Endometrium (tissue), 2 donors: ENCODE data around the gene TMPRSS12.
"Not testable (repeated sequence)": the region's sequence is repeated elsewhere in the genome, so short reads cannot be mapped to it uniquely, and the experiment has no call there.

Experiments
- FAIRE-seq: peaks from 2 replicates; lab custom pipeline; 2012; peaks lifted over from hg19 to GRCh38; lab: Jason Lieb, UNC
- donor health status: control.
- donor health status: control.

Gene TMPRSS12, protein sequence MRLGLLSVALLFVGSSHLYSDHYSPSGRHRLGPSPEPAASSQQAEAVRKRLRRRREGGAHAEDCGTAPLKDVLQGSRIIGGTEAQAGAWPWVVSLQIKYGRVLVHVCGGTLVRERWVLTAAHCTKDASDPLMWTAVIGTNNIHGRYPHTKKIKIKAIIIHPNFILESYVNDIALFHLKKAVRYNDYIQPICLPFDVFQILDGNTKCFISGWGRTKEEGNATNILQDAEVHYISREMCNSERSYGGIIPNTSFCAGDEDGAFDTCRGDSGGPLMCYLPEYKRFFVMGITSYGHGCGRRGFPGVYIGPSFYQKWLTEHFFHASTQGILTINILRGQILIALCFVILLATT

DNA sequence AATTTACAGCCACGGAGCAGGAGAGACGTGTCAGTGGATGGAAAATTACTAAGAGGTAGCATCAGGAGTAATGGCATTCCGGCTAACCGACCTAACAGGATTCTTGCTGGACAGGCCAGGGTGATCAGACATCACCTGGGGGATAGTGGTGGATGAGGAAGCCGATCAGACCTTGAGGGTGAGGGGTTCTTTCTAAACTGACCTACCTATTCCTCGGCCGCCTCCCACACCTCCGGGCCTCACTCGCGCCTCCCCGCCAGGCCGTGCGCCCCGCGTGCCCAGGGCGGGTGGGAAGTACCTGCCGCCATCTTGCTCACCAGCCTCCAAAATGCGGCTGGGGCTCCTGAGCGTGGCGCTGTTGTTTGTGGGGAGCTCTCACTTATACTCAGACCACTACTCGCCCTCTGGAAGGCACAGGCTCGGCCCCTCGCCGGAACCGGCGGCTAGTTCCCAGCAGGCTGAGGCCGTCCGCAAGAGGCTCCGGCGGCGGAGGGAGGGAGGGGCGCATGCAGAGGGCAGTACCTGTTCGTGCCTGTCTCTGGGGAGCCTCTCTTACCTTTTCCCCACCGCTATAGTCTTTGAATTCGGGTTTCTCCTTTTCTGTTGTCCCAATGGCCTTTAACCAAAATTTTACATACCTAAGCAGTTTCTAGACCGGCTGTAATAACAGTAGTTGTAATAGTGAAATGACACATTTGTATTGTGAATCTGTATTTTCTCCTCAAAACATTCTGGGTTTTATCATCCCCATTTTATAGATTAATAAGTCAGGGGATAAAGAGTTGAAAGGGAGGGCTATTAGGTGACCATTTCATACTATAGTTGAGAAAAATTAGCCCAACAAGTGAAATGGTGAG, at the start of gene TMPRSS12:
TMPRSS12 (plus strand) TSS at position 290 of the 857 bp plus-strand sequence; CDS start at position 329, 39 bp downstream.
- FAIRE-seq = no peak

DNA sequence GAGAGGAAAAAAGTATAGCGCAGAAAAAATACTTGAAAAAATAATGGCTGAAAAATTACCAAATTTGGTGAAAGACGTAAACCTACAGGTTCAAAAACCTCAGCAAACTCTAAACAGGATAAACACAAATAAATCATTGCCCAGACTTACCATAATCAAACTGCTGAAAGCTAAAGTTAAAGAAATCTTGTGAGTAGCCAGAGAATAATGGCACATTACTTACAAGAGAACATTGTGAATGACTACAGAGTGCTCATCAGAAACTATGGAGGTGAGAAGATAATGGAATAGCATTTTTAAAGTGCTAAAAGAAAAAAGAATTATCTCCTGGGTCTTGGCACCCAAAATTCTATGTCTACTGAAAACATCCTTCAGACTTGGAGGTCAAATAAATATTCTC, 42.8 kb upstream of the TMPRSS12 start:
- no peak for FAIRE-seq

DNA sequence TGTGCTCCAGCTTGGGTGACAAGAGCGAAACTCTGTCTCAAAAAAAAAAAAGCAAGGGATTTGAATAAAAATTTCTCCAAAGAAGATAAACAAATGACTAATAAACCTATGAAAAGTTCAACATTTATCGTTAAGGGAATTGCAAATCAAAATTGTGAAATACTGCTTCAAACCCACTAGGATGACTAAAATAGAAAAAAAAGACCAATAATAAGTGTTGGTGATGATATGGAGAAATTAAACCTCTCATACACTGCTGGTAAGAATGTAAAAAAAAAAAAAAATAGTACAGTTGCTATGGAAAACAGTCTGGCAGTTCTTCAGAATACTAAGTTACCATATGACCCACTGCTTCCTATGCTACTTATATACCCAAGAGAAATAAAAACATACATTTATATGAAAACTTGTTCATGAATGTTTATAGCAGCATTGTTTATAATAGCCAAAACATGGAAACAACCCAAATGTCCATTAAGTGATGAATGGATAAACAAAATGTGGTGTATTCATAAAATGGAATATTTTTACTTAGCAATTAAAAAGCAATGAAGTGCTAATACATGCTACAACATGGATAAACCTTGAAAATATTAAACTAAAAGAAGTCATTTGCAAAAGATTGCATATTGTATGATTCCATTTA, 39.4 kb upstream of the TMPRSS12 start:
- FAIRE-seq = no peak

DNA sequence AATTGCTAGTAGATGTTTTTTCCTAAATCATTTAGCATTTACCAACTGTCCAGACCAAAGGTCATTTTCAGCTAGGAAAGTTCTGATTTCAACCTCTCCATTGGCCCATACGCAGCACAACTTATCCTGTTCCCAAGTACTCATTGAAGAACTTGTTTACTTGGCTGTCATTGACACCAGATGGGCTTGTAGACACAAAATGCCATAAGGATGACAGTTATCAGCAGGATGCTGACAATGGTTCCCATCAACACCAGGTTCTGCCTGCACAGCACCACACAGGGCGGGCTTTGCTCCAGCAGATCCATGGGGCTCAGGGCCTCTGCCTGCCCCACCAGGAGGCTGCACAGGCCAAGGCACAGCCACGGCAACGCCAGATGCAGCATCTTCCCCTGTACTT, 36.5 kb upstream of the TMPRSS12 start:
- no peak for FAIRE-seq

DNA sequence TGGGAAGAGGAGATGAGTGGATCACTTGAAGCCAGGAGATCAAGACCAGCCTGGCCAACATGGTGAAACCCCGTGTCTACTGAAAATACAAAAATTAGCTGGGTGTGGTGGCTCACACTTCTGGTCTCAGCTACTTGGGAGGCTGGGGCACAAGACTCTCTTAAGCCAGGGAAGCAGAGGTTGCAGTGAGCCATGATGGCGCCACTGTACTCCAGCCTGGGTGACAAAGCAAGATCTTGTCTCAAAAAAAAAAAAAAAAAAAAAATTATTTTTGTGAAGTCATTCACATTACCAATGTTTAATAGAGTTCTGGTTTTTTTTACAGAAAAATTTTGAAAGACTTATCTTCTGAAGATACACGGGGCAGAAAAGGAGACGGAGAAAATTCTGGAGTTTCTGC, 33.6 kb upstream of the TMPRSS12 start:
- FAIRE-seq = not testable (repeated sequence)

DNA sequence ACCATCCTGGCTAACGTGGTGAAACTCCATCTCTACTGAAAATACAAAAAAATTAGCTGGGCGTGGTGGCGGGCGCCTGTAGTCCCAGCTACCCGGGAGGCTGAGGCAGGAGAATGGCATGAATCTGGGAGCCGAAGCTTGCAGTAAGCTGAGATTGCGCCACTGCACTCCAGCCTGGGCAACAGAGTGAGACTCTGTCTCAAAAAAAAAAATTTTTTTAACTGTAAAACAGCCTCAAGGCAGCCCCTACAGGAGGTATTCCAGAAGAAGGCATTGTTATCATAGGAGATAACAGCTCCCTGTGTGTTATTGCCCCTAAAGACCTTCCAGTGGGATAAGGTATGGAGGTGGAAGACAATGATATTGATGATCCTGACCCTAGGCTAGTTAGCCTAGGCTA, 27.8 kb upstream of the TMPRSS12 start:
- FAIRE-seq = not testable (repeated sequence)

DNA sequence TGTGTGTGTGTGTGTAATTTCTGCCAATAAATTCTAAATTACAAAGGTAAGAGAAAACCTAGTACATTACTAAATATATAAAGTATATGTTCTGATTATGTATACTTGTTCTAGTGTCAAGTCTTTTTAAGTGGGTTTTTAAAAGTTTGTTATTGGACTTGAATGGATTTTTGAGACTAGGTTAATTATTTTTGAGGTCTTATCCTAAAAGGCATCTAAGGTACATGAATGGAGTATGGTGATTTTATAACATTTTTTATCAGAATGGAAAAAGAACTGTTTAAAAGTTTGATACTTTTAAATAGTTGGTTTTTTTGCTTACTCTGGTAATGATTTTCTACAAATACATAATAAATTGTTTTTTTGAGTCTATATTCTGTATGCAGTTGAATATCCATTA, 22.5 kb upstream of the TMPRSS12 start:
- no peak for FAIRE-seq

DNA sequence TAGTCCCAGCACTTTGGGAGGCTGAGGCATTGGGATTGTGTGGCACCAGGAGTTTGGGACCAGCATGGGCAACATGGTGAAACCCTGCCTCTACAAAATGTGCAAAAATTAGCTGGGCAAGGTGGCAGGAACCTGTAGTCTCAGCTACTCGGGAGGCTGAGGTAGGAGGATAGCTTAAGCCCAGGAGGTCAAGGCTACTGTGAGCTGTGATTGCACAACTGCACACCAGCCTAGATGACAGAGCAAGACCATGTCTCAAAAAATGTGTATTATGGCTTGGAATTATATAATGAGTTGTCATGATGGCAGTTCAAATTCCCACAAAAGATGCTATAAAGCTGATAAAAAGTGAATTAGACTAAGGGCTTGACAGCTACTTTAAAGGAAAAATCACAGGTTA, 20.6 kb upstream of the TMPRSS12 start:
- FAIRE-seq = no peak

DNA sequence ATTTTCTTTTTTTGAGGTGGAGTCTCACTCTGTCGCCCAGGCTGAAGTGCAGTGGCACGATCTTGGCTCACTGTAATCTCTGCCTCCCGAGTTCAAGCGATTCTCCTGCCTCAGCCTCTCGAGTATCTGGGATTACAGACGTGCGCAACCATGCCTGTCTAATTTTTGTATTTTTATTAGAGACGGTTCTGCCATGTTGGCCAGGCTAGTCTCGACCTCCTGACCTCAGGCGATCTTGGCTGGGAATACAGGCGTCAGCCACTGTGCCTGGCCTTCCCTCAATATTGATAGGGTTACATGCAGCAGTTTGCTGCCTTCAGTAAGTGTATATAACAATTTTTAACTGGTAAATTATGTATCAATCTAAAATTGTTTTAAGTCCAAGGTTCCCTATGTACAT, 19.0 kb upstream of the TMPRSS12 start:
- FAIRE-seq = not testable (repeated sequence)

DNA sequence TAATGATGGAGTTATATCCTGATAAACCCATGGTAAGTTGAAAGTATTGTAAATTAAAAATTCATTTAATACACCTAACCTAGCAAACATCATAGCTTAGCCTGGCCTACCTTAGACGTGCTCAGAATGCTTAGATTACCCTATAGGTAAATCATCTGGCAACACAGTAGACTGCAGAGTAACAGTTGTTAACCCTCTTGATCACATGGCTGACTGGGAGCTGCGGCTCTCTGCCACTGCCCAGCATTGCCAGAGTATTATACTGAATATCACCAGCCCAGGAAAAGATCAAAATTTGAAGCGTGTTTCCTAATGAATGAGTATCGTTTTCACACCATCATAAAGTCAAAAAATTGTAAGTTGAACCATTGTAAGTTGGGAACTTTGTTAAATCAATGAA, 17.8 kb upstream of the TMPRSS12 start:
- FAIRE-seq = no peak

DNA sequence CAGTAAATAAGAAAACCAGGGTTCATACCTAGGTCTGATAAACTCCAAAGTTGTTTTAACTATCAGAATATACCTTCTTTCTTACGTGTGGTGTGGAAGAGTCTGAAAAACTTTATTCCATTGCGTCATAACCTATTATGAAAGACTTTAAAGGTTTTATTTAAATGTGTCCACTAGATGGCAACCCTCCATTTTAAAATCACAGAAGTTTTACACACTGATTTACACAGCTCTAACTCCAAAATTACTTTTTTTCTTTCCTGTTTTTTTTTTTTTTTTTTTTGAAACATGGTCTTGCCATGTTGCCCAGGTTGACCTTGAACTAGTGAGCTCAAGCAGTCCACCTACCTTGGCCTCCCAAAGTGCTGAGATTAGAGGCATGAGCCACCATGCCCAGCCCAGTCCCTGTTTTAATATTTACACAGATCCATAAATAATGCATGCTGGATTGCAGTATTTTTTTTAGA, 17.3 kb upstream of the TMPRSS12 start:
- FAIRE-seq = peak; percentile 95

DNA sequence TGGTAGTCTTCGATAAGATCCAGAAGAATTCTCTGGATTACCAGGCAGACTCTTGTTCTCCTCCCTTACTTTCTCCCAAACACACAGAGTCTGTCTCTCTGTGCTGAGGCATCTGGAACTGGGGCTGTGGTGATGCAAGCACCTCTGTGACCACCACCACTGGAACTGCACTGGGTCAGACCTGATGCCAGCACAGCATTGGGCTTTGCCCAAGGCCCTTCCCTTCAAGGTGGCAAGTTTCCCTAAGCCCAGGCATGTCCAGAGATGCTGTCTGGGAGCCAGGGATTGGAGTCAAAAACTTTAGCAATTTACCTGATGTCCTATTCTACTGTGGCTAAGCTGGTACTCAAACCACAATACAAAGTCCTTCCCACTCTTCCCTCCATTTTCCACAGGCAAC, 14.6 kb upstream of the TMPRSS12 start:
- no peak for FAIRE-seq

DNA sequence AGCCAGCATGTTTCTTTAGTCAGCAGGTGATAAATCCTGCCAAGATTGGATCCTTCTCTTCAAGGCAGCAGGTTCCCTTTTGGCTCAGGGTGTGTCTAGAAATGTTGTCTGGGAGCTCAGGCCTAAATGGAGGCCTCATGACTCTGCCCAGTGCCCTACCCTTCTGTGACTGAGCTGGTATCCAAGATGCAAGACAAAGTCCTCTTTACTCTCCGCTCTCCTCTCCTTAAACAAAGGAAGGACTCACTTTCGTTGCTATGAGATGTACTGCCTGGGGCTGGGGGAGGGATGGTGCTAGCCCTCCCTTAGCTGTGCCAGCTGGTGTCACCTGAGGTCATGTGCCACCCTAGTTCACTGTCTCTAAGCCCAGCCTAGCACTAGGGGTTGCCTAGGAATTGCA, 13.8 kb upstream of the TMPRSS12 start:
- FAIRE-seq = no peak

DNA sequence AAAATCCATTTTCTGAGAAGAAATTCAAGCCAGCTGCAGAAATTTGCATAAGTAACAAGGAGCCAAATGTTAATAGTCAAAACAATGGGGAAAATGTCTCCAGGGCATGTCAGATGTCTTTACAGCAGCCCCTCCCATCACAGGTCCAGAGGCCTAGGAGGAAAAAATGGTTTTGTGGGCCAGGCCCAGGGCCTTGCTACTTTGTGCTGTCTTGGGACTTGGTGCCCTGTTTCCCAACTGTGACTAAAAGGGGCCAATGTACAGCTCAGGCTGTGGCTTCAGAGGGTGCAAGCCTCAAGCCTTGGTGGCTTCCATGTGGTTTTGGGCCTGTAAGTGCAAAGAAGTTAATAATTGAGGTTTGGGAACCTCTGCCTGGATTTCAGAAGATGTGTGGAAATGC, 8.9 kb upstream of the TMPRSS12 start:
- not testable (repeated sequence) for FAIRE-seq

DNA sequence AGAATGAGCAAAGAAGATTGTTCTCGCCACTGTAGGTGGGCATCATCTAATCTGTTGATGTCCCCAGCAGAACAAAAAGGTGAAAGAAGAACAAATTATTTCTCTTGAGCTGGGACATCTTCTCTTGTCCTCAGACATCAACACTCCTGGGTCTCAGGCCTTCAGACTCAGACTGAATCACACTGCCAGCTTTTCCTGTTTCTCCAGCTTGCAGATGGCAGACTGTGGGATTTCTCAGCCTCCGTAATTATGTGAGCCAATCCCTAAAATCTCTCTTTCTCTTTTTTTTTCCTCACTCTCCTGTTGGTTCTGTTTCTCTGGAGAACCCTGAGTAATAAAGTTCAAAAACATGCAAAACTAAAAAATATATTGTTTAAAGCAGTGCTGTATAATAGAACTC, 3.7 kb upstream of the TMPRSS12 start:
- no peak for FAIRE-seq

DNA sequence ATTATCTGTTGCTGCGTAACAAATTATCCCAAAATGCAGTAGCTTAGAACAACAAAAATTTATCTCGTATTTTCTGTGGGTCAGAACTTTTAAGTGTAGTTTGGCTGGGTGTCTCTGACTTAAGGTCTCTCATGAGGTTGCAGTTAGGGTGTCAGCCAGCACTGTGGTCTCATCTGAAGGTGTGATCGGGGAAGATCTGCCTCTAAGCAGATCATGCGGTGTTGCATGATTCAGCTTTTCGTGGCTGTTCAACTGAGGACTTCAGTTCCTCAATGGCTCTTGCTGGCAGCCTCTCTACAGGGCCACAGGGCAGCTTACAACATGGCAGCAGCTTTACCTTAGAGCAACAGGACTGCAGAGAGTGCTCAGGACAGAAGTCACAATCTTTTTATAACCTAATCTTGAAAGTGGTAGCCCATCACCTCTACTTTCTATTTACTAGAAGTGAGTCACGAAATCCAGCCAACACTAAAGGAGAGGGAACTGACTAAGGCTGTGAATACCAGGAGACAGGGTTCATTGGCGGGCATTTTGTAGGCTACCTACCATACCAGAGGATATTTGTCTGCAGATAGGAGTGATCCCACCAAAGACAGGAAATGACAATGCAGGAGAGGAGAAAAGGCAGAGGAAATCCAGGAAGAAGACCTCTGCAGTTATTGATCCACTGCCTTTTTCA, 1.8 kb upstream of the TMPRSS12 start:
- FAIRE-seq = no peak

DNA sequence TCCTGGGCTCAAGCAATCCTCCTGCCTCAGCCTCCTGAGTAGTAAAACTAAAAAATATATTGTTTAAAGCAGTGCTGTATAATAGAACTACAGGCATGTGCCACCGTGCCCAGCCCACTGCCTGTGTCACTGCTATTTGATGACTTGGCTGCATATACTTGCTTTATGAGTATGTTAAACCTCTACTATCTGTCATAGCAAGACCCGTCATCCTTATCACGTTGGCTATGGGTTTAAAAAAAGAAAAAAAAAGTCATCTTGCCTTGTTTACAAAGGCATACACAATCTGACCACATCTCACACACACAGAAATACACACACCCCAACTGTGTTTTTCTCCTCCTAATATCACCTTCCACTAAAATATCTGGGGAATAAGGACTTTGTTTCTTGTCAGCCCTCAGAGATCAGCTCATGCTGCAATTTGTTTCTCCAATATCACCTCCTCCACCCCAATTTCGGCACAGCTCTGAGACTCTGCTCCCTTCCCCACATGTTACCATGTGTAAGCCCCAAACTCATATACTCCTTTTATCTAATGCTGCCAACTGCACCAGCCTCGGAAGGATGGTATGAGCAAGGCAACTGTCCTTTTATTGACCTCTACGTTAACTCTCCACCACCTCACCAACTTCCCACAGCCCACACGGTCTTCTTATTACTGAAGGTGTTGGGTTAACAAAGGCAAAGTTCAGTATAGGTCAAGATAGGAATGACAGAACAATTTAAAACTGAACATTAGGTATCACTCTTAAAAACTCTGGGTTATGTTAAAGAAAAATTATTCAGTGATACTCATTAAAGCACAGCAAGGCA, 802 bp upstream of the TMPRSS12 start:
- FAIRE-seq = no peak

DNA sequence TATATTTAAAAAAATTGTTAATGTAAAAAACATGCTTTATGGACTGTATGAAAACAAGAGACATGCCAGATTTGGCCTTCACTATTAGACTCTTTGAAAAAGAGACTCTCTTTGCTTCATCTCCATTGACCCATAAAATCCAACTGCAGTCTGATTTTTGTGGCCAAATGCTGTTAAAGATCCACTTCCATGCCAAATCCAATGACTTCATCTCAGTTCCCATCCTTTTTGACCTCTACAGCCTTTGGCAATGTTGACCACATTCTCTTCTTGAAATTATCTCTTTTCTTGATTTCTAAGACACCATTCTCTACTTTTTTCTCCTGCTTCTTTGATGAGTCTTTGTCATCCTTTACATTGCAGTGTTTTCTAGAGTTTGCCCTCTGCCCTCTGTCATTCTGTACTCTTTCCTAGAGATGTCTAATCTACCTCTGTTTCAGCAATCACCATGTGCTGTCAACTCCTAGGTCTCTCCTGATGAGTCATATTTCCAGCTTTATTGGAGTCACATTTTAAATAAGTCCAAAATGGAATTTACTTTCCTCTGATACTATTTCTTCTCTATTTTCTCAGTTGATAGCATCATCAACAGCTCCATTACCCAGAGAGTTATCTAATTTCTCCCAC, 2.4 kb downstream of the TMPRSS12 start:
- FAIRE-seq = no peak

DNA sequence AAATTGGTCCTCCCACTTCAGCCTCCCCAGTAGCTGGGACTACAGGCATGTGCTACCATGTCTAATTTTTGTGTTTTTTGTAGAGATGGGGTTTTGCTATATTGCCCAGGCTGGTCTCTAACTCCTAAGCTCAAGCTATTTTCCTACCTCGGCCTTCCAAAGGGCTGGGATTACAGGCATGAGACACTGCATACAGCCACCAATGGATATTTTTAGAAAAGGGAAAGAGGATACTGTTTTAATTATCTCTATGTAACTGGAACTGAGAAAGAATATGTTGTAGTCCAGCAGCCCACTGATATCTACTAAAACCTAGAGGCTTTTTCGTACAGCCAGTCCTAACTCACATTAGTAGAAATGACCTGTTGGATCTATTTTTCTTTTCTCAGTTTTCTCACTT, 6.2 kb downstream of the TMPRSS12 start:
- no peak for FAIRE-seq

DNA sequence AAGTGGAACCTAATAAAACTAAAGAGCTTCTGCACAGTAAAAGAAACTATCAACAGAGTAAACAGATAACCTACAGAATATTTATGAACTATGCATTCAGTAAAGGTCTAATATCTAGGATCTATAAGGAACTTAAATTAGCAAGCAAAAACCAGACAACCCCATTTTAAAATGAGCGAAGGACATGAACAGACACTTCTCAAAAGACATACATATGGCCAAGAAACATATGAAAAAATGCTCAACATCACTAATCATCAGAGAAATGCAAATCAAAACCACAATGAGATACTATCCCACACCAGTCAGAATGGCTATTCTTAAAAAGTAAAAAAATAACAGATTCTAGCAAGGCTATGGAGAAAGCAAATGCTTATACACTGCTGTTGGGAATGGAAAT, 12.5 kb downstream of the TMPRSS12 start:
- not testable (repeated sequence) for FAIRE-seq

DNA sequence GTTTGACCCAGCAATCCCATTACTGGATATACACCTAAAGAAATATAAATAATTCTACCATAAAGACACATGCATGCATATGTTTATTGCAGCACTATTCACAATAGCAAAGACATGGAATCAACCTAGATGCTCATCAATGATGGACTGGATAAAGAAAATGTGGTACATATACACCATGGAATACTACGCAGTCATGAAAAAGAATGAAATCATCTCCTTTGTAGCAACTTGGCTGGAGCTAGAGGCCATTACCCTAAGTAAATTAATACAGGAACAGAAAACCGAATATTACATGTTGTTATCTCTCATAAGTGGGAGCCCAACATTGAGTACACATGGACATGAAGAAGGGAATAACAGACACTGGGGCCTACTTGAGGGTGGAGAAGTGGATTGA, 13.0 kb downstream of the TMPRSS12 start:
- FAIRE-seq = not testable (repeated sequence)
